Midbrain (tissue), 1 donor: ENCODE measurements around the gene CRISPLD2.
"Not testable (repeated sequence)": the region's sequence is repeated elsewhere in the genome, so short reads cannot be mapped to it uniquely, and the experiment has no call there.

Experiments
- DNase-seq: peaks from one replicate; lab custom pipeline; 2025; lab: John Stamatoyannopoulos, UW

CRISPLD2 gene

DNA sequence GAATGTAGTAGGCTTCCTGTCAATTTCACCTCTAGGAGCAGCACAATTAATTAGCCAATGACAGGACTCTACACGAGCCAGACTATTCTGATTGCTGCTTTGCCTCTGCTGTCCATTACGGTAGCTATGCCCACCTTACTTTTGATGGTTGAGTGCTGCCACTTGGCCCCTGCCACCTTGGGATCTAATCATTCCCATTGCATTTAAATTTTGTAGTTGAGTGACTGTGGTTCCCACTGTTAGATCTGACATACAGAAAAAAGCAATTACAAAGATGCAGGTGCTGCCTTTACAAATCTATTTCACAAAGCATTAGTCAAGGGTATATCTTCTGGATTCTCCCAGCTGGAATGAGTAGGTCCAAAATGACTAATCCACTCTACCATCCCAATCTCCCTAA is 39.9 kb downstream of the CRISPLD2 start:
- DNase-seq, result no peak

DNA sequence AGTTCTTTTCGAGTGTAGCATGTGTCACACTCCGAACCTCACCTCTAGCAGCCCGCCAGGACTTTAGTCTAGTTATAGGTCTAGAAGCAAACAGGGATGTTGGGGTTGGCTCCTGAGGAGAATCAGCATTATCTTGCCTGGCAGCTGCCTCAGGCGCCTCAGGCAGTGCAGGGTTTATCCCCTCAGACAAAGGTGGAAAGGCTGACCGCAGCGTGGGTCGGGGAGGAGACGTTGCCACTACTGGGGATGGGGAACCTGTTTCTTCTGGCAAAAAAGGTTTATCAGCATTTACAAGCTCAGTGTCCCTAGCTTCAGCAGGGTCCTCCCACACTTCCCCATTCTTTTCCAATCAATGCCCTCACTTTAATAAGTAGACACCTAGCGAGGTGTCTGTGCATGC is 40.6 kb downstream of the CRISPLD2 start:
- DNase-seq, result no peak

DNA sequence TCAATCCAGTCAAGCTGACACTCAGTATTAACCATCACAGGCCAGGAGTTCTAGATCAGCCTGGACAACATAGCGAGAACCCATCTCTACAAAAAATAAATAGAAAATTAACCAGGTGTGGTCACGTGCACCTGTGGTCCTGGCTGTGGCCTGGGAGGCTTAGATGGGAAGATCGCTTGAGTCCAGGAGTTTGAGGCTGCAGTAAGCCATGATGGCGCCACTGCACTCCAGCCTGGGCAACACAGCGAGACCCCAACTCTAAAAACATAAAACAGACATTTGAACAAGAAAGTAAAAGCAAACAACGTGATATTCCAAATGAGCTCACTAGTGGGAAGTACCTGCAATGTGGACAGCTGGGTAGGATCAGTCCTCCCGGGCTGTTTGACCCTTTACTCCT is 41.9 kb downstream of the CRISPLD2 start:
- no peak for DNase-seq

DNA sequence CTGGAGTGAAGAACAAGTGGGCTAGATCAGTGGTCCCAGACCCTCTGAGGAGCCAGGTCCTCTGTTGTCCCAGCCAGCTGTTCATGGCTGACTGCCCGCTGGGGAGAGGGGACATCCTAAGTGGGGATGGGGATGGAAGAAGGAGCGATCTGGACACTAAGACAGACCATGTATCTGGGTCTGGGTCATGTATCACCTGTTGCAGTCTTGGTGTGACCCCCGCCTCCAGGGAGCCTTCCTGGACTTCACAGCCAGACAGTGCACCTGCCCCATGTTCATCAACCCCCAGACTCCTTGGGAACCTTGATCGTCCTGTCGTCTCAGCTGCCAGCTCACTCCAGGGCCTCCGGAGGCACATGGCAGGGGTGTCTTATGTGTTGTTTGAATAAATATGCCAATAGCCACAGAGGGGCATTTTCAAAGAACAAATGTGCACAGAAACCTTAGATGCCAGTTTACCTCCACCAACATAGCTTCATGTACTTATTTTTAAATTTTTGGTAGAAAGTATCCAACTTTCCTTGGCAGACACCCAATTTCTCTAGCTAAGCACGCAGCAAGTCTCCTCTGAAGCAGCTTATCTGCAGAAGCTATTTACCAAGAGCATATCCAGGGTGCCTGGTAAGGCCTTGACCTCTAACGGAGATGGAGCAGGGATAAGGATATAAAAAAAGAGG is 43.2 kb downstream of the CRISPLD2 start:
- DNase-seq, result no peak

DNA sequence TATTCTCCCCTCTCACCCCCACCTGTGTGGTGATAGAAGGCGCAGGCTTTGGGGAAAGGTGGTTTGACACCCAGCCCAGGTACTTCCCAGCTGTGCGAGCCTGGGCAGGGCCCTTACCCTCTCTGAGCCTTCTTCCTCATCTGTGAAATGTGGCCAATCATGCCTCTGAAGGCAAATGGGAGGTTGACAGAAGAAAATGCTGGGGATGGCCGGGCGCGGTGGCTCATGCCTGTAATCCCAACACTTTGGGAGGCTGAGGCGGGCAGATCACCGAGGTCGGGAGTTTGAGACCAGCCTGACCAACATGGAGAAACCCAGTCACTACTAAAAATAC is 43.7 kb downstream of the CRISPLD2 start:
- DNase-seq, result no peak

DNA sequence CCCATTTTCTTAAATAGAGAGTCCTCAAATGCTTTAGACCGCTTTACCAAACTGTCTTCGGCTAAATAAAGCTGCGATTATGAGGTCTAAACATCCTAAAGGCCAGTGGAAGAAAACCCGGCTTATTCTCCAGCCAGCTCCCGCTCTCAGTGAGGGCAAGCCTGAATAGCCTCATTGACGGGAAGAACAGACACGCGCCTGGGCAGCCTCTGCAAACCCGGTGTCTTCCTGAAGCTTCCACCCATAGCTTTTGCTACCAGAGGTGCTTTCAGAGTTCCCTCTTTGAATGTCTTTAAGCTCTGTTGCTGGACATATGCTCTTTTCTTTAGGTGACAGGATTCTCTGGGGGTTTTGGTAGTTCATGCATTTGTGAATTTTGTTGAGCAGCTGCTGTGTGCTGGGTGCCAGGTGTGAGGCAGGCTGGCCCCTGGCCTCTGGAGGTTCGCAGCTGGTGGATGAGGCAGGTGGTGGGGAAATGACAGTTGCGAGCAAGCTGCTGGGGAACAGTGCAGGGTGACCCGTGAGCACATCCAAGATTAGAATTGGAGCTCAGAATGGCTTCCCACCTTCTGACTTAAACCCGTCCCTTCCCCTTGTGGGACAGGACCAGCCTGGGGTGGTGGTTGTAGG is 44.7 kb downstream of the CRISPLD2 start:
- DNase-seq, result peak; percentile 35

DNA sequence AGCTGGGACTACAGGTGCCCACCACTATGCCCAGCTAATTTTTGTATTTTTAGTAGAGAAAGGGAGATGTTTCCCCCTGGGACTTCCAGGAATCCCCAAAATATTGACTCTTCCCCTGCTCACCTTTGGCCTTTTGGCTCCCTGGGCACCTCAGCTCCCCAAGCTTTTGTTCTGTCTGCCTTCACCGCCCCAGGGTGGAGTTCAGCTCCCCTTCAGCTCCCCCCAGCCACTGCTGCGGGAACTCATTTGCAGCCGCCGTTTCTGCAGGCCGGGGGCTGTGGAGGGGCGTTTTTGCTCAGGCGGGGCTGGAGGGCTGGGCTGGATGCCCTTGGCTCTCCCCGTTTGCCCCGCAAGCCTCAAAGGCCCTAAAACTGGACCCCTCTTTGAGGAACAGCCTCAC is 47.9 kb downstream of the CRISPLD2 start:
- no peak for DNase-seq

DNA sequence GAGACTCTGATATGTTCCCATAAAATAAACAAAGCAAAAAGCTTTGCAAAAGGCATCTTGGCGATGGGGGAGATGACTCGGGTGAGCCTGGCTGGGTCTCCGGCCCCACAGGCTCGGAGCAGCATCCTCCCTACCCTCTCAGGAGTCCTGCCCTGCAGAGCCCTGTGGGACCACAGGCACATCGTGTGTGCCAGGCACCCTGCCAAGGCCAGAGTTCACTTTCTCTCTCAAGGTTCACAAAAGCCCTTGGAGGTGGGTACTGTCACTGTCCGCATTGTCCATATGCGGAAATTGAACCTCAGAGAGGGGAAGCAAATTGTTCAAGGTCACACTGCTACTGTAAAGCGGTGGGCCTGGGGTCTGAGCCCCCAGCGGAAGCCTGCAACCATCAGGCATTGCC is 48.5 kb downstream of the CRISPLD2 start:
- no peak for DNase-seq

DNA sequence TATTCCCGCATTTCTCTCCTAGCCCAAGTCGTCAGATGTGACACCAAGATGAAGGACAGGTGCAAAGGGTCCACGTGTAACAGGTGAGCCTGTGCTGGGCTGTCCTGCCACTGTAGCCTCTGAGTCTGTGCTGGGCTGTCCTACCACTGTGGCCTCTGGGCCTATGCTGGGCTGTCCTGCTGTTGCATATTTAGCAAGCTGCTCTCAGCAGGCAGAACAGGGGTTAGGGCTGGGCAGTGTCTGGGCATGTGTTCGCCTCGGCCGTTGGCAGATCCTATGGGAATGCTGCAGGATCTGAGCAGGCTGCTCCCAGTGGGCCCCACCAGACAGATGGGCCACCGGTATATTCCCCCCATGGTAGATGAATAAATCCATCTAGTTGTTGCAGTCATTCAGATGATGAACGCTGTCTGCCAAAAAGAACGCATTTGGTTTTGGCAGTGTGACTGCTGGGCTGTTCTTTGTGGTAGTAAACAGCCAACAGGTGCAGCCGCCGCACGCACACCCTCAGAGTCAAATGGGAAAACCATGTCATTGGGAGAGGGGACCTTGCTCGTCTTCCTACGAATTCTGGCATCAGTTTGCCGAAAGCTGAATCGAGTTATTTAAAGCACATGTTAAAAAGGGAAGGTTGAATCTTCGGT is 49.2 kb downstream of the CRISPLD2 start:
- no peak for DNase-seq

DNA sequence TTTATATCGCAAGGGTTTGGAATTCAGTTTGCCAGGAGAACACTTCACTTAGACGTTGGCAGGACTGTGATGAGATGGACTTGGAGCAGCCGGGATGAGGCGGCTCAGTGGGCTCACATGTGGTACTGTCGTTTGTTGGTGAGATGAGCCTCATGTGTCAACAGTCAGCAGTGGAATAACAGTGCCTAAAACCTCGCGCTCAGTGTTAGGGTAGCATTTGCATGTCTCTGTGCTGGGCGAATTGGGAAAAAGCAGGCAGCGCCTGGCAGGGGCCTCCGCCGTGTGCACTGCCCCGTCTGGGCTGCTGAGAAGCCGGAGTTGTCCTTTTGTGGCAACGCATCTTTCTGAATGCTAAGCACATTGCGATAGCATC is 49.7 kb downstream of the CRISPLD2 start:
- DNase-seq, result no peak

DNA sequence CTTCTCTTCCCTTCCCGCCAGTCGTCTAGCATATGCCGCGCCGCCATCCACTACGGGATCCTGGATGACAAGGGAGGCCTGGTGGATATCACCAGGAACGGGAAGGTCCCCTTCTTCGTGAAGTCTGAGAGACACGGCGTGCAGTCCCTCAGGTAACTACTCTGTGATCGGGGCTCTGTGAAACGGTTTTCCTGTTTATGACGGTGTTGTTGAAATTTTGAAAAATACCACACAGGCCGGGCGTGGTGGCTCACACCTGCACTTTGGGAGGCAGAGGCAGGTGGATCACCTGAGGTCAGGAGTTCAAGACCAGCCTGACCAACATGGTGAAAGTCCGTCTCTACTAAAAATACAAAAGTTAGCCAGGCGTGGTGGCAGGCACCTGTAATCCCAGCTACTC is 53.2 kb downstream of the CRISPLD2 start:
- DNase-seq, result not testable (repeated sequence)

DNA sequence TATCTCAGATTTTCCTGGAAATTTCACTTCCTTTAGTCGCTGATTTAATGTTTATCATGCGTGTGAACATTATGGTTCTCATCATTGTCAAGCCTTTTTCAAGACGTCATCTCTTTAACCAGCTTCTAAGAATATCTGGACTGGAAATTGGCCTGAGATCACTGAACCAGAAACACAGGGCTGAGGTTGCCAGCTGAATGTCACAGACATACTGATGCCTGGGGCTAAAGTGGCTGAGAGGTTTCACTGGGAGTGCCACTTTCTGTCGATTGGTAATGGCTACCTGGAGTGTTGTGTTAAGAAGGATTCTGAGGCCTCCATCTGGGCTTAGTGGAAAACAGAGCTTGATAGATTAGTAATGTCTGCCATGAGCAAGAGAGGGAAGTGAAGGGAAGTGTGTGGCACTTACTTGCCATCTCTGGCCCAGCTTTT is 54.2 kb downstream of the CRISPLD2 start:
- DNase-seq, result no peak

DNA sequence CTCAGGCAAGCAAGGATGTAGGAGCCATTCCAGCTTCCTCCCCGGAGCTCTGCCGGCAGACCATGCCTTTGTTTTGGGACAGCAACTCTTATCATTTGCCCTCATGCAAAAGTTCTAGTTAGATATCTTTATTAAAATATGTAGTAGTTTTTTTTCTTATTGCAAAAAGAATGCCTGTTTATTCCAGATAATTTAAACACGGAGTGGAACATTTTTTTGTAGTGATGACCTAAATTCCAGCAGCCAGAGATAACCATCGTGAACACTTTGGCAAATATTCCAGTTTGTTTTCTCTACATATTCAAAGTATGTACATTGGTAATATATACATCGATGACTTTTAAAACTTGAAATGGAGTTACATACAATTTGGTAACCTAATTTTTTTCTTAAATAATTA is 54.8 kb downstream of the CRISPLD2 start:
- no peak for DNase-seq

DNA sequence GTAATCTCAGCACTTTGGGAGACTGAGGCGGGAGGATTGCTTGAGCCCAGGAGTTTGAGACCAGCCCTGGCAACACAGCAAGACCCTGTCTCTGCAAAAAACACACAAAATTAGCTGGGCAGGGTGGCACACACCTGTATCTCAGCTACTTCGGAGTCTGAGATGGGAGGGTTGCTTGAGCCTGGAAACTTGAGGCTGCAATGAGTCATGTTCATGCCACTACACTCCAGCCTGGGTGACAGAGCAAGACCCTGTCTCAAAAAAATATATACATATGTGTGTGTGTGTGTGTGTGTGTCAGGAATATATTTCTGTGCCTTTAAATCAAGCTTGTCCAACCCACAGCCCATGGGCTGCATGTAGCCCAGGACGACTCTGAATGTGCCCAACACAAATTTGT is 55.2 kb downstream of the CRISPLD2 start:
- DNase-seq, result no peak

DNA sequence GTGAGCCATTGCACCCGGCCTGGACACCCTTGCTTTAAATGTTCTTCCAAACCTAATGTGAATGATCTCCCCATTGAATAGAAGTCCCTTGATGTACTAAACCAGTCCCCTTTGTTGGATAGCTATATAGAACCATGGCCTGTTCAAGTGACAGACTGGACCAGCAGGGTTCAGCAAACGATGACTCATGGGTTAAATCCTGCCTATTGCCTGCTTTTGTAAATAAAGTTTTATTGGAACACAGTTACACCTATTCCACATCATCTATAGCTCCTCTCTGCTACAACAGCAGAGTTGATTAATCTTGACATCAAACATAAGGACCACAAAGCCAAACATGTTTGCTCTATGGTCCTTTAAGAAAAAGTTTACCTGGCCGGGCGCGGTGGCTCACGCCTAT is 56.1 kb downstream of the CRISPLD2 start:
- no peak for DNase-seq

DNA sequence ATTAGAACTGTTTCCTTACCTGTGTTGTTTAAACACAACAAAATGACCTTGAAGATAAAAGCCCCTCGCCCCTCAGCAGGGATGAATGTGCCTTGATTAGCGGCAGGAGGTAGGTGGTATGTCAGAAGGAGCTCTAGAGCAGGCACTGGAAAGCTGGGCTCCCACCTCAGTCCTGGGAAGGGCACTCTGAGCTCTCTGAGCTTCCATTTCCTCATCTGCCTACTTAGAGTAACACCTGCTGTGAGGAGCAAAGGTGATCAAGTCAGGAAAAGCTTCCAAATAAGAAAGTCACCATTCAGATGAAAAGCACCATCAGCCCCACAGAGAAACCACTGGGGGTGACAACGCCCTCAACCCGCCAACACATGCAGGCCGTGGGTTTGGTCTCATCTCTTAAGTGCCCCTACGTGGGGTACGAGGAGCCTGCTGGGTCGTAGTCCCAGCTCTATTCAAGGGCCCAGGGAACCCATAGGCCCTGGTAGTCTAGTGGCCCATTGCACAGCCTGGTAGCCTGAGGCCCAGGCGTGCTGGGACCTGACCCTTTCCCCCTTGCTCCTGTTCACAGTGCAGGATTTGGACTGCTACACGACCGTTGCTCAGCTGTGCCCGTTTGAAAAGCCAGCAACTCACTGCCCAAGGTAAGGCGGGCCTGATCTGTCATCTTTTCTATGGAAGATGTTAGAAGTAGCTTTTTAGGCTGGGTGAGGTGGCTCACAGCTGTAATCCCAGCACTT is 57.3 kb downstream of the CRISPLD2 start:
- no peak for DNase-seq

DNA sequence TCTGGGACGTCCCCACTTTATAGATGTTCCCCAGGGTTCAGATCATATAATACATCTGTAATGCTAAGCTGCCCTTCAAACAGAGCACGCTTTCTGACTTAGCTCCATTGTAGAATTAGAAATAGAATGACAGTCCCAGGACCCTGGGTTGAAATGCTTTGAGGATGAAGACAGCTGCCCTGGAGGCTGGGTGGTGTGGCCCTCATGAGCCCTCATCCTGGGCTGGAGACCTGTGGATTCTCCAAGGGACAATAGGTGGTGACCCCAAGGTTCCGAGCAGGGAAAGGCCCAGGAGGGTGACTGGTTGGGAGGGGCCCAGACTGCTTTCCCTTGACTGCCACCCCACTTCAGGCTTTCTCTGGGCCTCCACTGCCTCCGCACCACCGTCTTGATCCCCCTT is 59.0 kb downstream of the CRISPLD2 start:
- DNase-seq, result no peak

DNA sequence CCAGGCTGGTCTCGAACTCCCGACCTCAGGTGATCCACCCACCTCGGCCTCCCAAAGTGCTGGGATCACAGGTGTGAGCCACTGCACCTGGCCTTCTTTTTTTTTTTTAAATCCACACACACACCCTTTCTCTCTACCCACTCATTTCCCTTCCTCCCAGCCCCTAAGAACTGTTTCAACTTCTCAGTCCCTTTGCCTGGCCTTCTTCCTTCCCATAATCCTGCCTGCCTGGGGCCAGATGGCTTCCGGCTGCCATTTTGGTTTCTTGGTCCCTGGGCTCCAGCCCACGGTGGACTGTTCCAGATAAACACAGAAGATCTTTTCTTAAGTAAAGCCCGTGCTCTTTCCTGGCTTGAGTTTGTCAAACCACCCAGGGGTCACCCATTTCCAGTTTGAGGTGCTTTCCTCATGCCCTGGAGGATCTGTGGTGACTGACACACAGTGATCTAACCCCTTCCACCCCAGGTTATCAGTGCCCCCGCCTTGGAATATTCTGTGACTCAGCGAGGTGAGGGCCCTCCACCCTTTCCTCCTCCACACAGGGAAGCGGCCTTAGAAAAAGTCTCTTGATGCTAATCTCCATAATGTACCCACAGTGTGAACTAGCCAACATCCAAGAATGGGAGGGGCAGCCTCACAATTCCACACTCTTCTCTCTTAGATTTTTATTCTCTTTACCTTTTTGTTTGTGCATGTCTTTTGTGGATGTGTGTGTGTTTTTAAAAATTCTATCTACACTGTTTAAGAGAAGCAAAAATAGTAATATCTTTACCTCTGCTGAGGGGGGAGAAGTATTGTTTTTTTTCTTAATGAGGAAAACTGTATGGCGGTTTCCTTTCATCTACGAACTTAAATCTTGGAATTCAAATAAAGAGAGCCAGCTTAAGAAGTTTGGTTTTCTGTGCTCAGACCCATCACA is 60.0 kb downstream of the CRISPLD2 start:
- DNase-seq, result no peak

DNA sequence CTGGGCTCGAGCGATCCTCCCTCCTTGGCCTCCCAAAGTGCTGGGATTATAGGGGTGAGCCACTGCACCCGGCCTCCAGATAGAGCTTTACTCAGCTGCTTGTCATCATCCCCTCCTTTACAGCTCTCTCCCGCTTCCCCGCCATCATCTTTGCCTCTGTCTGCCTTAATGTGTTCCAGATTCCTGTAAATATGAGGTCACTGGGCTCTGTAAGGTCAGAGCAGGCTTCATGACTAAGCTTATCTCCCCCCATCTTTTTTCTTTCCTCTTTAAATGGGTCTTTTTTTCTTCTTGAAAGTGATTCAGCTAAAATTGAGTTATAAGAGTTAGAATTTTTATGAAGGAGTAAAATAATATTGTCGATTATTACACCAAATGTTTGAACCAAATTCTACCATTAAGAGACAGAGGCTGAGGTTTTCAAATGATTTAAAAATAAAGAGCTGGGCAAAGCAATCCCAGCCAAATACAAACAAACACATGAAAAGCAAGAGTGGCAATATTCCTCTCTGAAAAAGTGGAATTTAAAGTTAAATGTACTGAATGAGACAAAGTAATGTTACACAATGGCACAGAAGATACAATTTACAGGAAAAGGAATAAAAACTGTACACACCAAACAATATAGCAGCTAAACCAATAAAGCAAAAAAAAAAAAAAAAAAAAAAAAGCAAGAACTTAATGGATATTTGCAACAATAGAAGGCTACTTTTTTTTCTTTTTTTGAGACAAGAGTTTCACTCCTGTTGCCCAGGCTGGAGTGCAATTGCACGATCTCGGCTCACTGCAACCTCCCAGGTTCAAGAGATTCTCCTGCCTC is 62.1 kb downstream of the CRISPLD2 start:
- no peak for DNase-seq

DNA sequence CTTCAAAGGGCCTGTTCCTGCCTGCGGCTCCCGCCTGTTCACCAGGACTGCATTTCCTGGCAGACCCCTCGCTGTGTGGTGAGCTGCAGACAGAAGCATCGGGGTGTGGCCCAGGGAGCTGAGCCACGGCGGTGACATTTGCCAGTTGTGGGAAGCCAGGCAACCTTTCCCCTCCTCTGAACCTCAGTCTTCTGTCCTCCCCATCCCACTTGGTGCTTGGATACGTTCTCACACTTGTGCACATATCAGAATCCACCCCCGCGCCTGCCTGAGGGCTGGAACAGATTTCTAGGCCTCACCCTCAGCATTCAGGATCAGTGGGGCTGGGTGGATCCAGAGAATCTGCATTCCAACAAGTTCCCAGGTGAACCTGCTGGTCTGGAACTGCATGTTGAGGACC is 63.5 kb downstream of the CRISPLD2 start:
- no peak for DNase-seq

DNA sequence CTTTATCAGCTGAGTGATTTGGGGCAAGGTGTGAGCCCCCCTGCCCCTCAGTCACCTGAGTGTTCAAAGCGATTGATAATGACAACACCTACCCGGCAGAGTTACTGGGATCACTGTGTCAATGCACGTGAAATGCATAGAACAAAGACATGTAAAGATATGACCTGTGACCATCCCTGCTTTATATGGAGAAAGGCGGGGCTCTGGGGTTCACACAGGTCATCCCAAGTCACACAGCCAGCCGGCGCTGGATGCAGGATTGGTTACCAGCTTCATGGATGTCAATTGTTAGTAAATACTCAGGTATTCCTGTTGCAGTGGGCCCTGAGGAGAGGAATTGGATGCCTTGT is 64.4 kb downstream of the CRISPLD2 start:
- no peak for DNase-seq
